Gastroesophageal sphincter (tissue), 4 donors: Measurements from ENCODE around the gene SFMBT2. TPM values are rescaled to one million over a fixed set of nuclear protein-coding genes. Genes with fewer than 3 reads are reported as not detected.

Experiments
- ATAC-seq: fragments of 150-250 bp; one replicate; pipeline ENCODE4 v1.9.1; 2016; ENCODE audit warnings: mild to moderate bottlenecking, moderate library complexity
- H3K27ac ChIP-seq, 4 donors: fragments of 200-600 bp; sonication (generic) in 3 of 4; 1 replicate in 3 of 4; 2 replicates in 1 of 4; pipeline ENCODE4 v1.5.1; 2016 to 2019
- H3K27me3 ChIP-seq: fragments of 200-600 bp; sonication (generic); one replicate; pipeline ENCODE4 v1.5.1; 2019
- H3K36me3 ChIP-seq, 2 donors: fragments of 200-600 bp; sonication (generic); one replicate each; pipeline ENCODE4 v1.5.1; 2019; ENCODE audit warnings: control low read depth in 1 of 2
- H3K4me1 ChIP-seq, 3 donors: fragments of 200-600 bp; sonication (generic); 1 replicate in 2 of 3; 2 replicates in 1 of 3; pipeline ENCODE4 v1.5.1; 2016 to 2019; ENCODE audit warnings: control low read depth in 2 of 3
- H3K4me3 ChIP-seq, 2 donors: fragments of 200-600 bp; sonication (generic); one replicate each; pipeline ENCODE4 v1.5.1; 2019; ENCODE audit warnings: mild to moderate bottlenecking in 1 of 2, moderate library complexity in 1 of 2
- H3K9me3 ChIP-seq, 3 donors: fragments of 200-600 bp; sonication (generic); one replicate each; pipeline ENCODE4 v1.5.1; 2017 to 2019; ENCODE audit warnings: control low read depth in 2 of 3
- CTCF ChIP-seq, 4 experiments: fragments of 200-600 bp in 2 of 4; fragments of 450-650 bp in 2 of 4; sonication (generic) in 1 of 4; IDR thresholded peaks; one replicate each; pipeline ENCODE4 v1.5.1; 2017 to 2019; ENCODE audit warnings: antibody characterized with exemption in 4 of 4, mild to moderate bottlenecking in 2 of 4, moderate library complexity in 2 of 4
- EP300 ChIP-seq: sonication (generic); formaldehyde crosslinking; IDR thresholded peaks from one replicate; pipeline ENCODE4 v1.6.1; 2017; ENCODE audit warnings: antibody characterized with exemption, mild to moderate bottlenecking
- POLR2A ChIP-seq, 2 donors: fragments of 450-650 bp; IDR thresholded peaks; one replicate each; pipeline ENCODE4 v1.6.1; 2017; ENCODE audit warnings: antibody characterized with exemption in 2 of 2, mild to moderate bottlenecking in 2 of 2, moderate library complexity in 1 of 2
- POLR2AphosphoS5 ChIP-seq: sonication (generic); formaldehyde crosslinking; IDR thresholded peaks from one replicate; pipeline ENCODE4 v1.6.1; 2017; ENCODE audit warnings: antibody characterized with exemption
- WGBS, 2 donors: methylation state at CpG; one replicate each; pipeline ENCODE4 v1.1.5; 2018; ENCODE audit warnings: low coverage in 1 of 2; 5-methylcytosine and 5-hydroxymethylcytosine counted together
- total RNA-seq, 4 donors: library from RNA; depleted of rRNA; stranded (reverse); fragments of >200 nt; gene quantifications; one replicate each; pipeline ENCODE4 v1.1.0, GENCODE V29; 2016

Gene SFMBT2
- total RNA-seq, 4 donors from 2014 or later, result 6.9 to 14.3 (median 11.4) TPM

- peaks cover 0 to 45% of the 10 kb centered on the region in 2 donors for H3K36me3 ChIP-seq
- no peak overlapping the region for H3K27ac ChIP-seq
- WGBS, 2 donors, result 83 to 88% methylated on average over 2 of the region's 2 CpGs
- H3K9me3 ChIP-seq, result no peaks in the 10 kb centered on the region
- TF ChIP-seq POLR2A (IDR thresholded peaks at IDR 0.05), result no peak
- TF ChIP-seq CTCF (IDR thresholded peaks at IDR 0.05), result no peak
- no peak for TF ChIP-seq EP300
- TF ChIP-seq POLR2AphosphoS5, result no peak
- H3K4me1 ChIP-seq, result no peaks in the 10 kb centered on the region
- ATAC-seq, result no peak
- H3K4me3 ChIP-seq, result no peak overlapping the region
- no peaks in the 10 kb centered on the region for H3K27me3 ChIP-seq
These were observed 201.4 kb downstream of the SFMBT2 start for GRCh38 chr10:7209458-7209857.

DNA sequence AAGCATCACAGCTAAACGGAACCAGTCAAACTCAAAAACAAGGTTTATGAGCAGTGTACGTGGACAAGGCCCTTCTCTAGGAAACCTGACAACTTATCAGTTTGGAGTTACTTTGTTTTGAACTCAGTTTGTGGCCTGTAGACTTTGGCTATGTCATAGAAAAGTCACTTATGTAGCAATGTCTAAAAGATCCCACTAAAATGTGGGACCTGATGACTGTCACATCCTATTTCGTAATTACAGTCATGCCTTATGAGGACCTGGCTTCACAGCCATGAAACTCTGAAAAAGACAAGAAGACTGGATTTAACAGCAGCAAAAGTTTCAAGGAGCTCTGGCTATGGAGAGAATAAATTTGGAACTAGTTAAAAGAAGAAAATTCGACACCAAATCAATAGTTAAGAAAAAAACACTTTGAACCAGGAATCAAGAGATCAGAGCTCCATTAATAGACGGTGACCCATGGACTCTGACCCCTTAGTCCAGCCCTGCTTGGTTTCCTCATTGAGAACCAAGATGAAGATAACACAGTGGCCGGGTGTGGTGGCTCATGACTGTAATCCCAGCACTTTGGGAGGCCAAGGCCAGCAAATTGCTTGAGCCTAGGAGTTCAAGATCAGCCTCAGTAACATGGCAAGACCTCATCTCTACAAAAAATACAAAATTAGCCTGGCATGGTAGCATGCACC, 204.3 kb downstream of the SFMBT2 start:
- ATAC-seq, result no peak
- Histone ChIP-seq H3K36me3 (peaks cover 0 to 38% of the 10 kb centered on the region in 2 donors), H3K27me3 (no peaks in the 10 kb centered on the region), H3K4me1 (peaks cover 0 to 8% (median 0%) of the 10 kb centered on the region in 3 donors), H3K9me3 (no peaks in the 10 kb centered on the region), H3K4me3 (no peak overlapping the region), H3K27ac (no peak overlapping the region)
- 86 to 90% methylated on average over 1 to 6 of the region's 6 CpGs for WGBS, 2 donors
- TF ChIP-seq POLR2AphosphoS5 (no peak), EP300 (no peak), CTCF (IDR thresholded peaks at IDR 0.05) (no peak), POLR2A (IDR thresholded peaks at IDR 0.05) (no peak)

DNA sequence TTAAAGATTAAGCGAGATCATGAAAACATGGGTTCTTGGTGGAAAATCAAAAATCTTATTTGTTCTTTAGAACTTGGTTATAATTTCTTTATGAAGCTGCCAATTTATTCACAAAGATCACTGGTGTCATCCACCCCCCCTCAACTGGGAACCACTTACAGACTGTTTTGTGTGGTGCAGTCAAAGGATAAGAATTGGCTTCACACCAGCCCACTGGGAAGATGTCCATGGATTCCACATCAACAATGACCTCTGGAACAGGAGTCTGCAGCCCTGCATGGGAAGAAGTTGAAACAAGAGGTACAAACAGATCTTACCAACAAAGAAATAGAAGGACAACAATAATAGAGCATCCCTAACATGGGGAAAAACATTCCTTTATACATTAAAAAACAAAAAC, 205.2 kb downstream of the SFMBT2 start:
- no peaks in the 10 kb centered on the region for H3K9me3 ChIP-seq
- no peak overlapping the region for H3K4me3 ChIP-seq
- ATAC-seq, result no peak
- no peak overlapping the region for H3K27ac ChIP-seq
- 92 to 95% methylated on average over 1 of the region's 1 CpG for WGBS, 2 donors
- peaks cover 0 to 8% (median 0%) of the 10 kb centered on the region in 3 donors for H3K4me1 ChIP-seq
- peaks cover 0 to 43% of the 10 kb centered on the region in 2 donors for H3K36me3 ChIP-seq
- TF ChIP-seq POLR2A (IDR thresholded peaks at IDR 0.05) (no peak), EP300 (no peak), POLR2AphosphoS5 (no peak), CTCF (IDR thresholded peaks at IDR 0.05) (no peak)
- no peaks in the 10 kb centered on the region for H3K27me3 ChIP-seq

DNA sequence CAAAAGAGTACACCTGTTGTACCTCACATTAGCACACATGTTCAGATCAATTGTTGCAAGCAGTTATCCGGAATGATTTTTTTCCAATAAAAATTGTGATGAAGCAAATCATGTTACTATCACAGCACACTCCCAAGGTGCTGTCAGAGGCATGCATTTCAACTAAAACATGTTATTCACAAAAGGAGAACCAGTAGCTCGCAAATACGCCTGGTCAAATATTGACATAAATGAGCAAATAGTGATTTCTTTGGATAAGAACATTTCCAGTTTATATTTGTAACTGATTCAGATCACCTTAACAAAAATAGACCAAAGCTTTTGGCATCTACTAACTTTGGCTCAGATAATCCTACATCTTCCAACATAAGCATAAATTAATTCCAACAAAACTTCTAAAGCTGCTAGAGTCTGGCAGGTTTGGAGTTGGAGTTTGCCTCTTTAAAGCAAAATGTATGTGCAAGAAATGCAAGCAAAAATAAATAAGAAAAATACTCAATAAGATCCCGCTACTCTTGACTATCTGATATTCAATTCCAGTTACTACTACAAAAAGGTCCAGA, 208.0 kb downstream of the SFMBT2 start:
- H3K27ac ChIP-seq, result no peak overlapping the region
- ATAC-seq, result no peak
- peaks cover 0 to 58% of the 10 kb centered on the region in 2 donors for H3K36me3 ChIP-seq
- WGBS, 2 donors, result 63 to 86% methylated on average over 4 of the region's 4 CpGs
- TF ChIP-seq POLR2AphosphoS5 (no peak), POLR2A (IDR thresholded peaks at IDR 0.05) (no peak)
- peaks cover 0 to 8% (median 0%) of the 10 kb centered on the region in 3 donors for H3K4me1 ChIP-seq
- H3K27me3 ChIP-seq, result no peaks in the 10 kb centered on the region
- H3K4me3 ChIP-seq, result no peak overlapping the region
- no peaks in the 10 kb centered on the region for H3K9me3 ChIP-seq

DNA sequence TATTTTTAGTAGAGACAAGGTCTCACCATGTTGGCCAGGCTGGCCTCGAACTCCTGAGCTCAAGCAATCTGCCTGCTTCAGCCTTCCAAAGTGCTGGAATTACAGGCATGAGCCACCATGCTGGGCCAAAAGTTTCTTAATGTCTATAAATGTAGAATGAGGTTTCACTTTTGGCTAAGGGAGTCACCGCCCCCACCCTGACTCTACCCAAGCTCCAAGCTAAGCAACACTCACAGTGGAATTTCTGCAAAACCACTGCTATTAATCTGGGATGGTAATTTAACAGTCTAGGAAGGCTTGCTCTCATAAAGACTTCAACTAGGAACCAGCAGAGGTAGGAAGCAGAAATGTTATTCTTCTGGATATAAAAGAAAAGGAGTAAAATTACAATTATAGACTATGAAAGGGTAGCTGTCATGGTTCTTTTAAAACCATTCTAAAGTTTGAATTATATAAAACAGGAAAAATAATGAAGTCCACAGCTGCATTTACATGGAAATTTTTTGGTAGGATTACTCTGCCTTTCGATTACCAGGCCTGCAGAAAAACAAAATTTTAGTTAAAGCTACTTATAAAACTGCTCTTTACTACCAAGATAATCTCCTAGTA, 211.6 kb downstream of the SFMBT2 start:
- 81 to 83% methylated on average over 2 of the region's 3 CpGs for WGBS, 2 donors
- peaks cover 0 to 8% (median 0%) of the 10 kb centered on the region in 3 donors for H3K9me3 ChIP-seq
- H3K27ac ChIP-seq, result no peak overlapping the region
- H3K36me3 ChIP-seq, result peaks cover 0 to 86% of the 10 kb centered on the region in 2 donors
- H3K4me3 ChIP-seq, result no peak overlapping the region
- H3K4me1 ChIP-seq, result peaks cover 0 to 8% (median 0%) of the 10 kb centered on the region in 3 donors
- TF ChIP-seq EP300 (no peak), CTCF (IDR thresholded peaks at IDR 0.05) (no peak)
- H3K27me3 ChIP-seq, result no peaks in the 10 kb centered on the region
- ATAC-seq, result no peak
